ENCODE results near the gene MTFP1. TPM values are rescaled to one million over a fixed set of nuclear protein-coding genes. Genes with fewer than 3 reads are reported as not detected.

MTFP1 gene
- total and polyA plus RNA-seq, 9 of the 15 experiments (the other 6 are each of a cell fraction or from before 2014, with no cell fraction given) = 10.7 to 52.0 (median 30.1) TPM

GRCh38 chr22:30426388-30427353 lies 1.1 kb downstream of the MTFP1 start:
- no peaks in the 10 kb centered on the region for H3K27me3 ChIP-seq (ENCODE audit: control insufficient read depth in 2 of 2, insufficient read depth in 2 of 2, low read length in 2 of 2)
- peaks cover 30 to 47% of the 10 kb centered on the region in 2 experiments for H3K4me1 ChIP-seq (replicated peaks in 1 of 2; ENCODE audit: control insufficient read depth in 2 of 2, insufficient read depth in 2 of 2, low read length in 2 of 2)
- peak overlapping the region; percentile 94 for H3K4me2 ChIP-seq (ENCODE audit: insufficient read depth, low read length)
- H3K36me3 ChIP-seq (ENCODE audit: control insufficient read depth, insufficient read depth, low read length) = peaks cover 25% of the 10 kb centered on the region; the same call in 2 of the 3 replicates
- ATAC-seq (peak; percentile 38), FAIRE-seq (peak; percentile 88), DNase-seq (ENCODE audit: extremely low read depth in 1 of 4, low spot score in 3 of 4) (peak; percentile 51 to 79 (median 58))
- H3K27ac ChIP-seq (ENCODE audit: extremely low read depth, low read depth, low read length) = peak overlapping the region; percentile 83
- peak overlapping the region; percentile 88 to 91 for H3K9ac ChIP-seq (ENCODE audit: insufficient read depth in 1 of 2, low read depth in 2 of 2, low read length in 2 of 2)
- intact Hi-C loops (cut with micrococcal nuclease) = loop anchor here (1.0 kb wide), 1 partner anchor 35 kb away; no protein-coding TSS in a partner anchor
- POLR2A ChIA-PET = interaction anchor here (0.6 to 1.0 kb wide), 2 partner anchors 13 to 240 kb away, joined by 3 read pairs; no protein-coding TSS in a partner anchor
- H2AFZ ChIP-seq (ENCODE audit: low read depth, low read length) = peak overlapping the region; percentile 91; the same call in 1 of the 2 replicates
- H4K20me1 ChIP-seq (replicated peaks; ENCODE audit: control insufficient read depth, insufficient read depth, low read length) = no peaks in the 10 kb centered on the region
- TSS peak; percentile 51 for BruUV-seq (replicated peaks)
- CTCF ChIA-PET (ENCODE audit: low intra/inter-chr PET ratio) = interaction anchor here (0.6 to 0.9 kb wide), 3 partner anchors 36 to 1538 kb away, joined by 3 to 4 read pairs (median 3); no protein-coding TSS in a partner anchor
- in situ Hi-C loops (cut with MboI) = loop anchor here (5.0 kb wide), 1 partner anchor 34 kb away; no protein-coding TSS in a partner anchor
- H3K4me3 ChIP-seq = peak overlapping the region; percentile 59
- no peaks in the 10 kb centered on the region for H3K9me1 ChIP-seq (ENCODE audit: control insufficient read depth, insufficient read depth, low read length)
- WGBS (ENCODE audit: insufficient coverage, low coverage, missing lambda C conversion rate) = 10% methylated on average over 10 of the region's 29 CpGs
- H3K9me3 ChIP-seq (replicated peaks; ENCODE audit: control insufficient read depth, insufficient read depth, low read depth, low read length) = no peaks in the 10 kb centered on the region; the same call in 1 of the 2 replicates
- H3K79me2 ChIP-seq (ENCODE audit: control insufficient read depth, insufficient read depth, low read length) = peaks cover 49% of the 10 kb centered on the region
- no peak for TF ChIP-seq TCF15 (CRISPR knock-in tag; IDR thresholded peaks at IDR 0.05)
- no peak for TF ChIP-seq FOXP4 (CRISPR knock-in tag; IDR thresholded peaks at IDR 0.05; ENCODE audit: borderline replicate concordance)
- TF ChIP-seq NFYB (IDR thresholded peaks at IDR 0.05; ENCODE audit: extremely low read depth, insufficient read length) = no peak
- TF ChIP-seq REST (IDR thresholded peaks at IDR 0.05; ENCODE audit: borderline replicate concordance) = peak; percentile 34; the same call in 1 of the 2 replicates
- no peak for TF ChIP-seq REST (CRISPR knock-in tag; IDR thresholded peaks at IDR 0.05; ENCODE audit: low read depth)
- no peak for TF ChIP-seq ZNF217 (CRISPR knock-in tag; IDR thresholded peaks at IDR 0.05)
- no peak for TF ChIP-seq CBX8 (IDR thresholded peaks at IDR 0.05; ENCODE audit: borderline replicate concordance, extremely low read depth, low read depth, low read length, poor library complexity, severe bottlenecking)
